HepG2 (cell line): ENCODE results near the gene SMPD3. TPM values are rescaled to one million over a fixed set of nuclear protein-coding genes. Genes with fewer than 3 reads are reported as not detected.

Experiments
- ATAC-seq: fragments of 200-7000 bp; cut with Tn5 transposase; 3 replicates; pipeline ENCODE4 v1.9.1; 2020; ENCODE audit warnings: mild to moderate bottlenecking, moderate library complexity
- BruUV-seq: library from RNA; stranded (reverse); fragments of 400-500 nt; replicated peaks from 2 replicates; lab custom pipeline; 2021; lab: Mats Ljungman, UMichigan
- CTCF ChIA-PET: fragments of 300-600 bp; formaldehyde crosslinking; extraction: SDS; loops from one replicate; lab custom pipeline; 2021; ENCODE audit warnings: low total read pairs, inconsistent platforms, low intra/inter-chr PET ratio; lab: Yijun Ruan, JAX
- POLR2A ChIA-PET: fragments of 350-600 bp; sonication (Branson Sonifier 250); formaldehyde crosslinking; loops from one replicate; lab custom pipeline; 2020; ENCODE audit warnings: antibody characterized with exemption, inconsistent platforms; lab: Yijun Ruan, JAX
- DNase-seq: peaks from one replicate; pipeline ENCODE4 v3.0.0-alpha.2; 2015; ENCODE audit warnings: low spot score
- FAIRE-seq: peaks from 3 replicates; lab custom pipeline; 2011; peaks lifted over from hg19 to GRCh38; lab: Jason Lieb, UNC
- H2AFZ ChIP-seq: one replicate; pipeline ENCODE4 v1.6.1; 2011; ENCODE audit warnings: low read length, inconsistent platforms
- H3K27ac ChIP-seq: fragments of 300-600 bp; 3 replicates; pipeline ENCODE4 v1.8.0; 2011; ENCODE audit warnings: mixed run types, mild to moderate bottlenecking, mixed read lengths, low read length, inconsistent platforms; ENCODE audit not compliant: insufficient read depth; ENCODE audit errors: extremely low read length
- H3K27me3 ChIP-seq, 2 experiments: fragments of 200-600 bp in 1 of 2; 2 replicates in 1 of 2; 3 replicates in 1 of 2; pipeline versions ENCODE4 v1.6.0 to v1.8.0; 2011; ENCODE audit warnings: low read length in 2 of 2, mild to moderate bottlenecking in 2 of 2, moderate library complexity in 2 of 2, inconsistent platforms in 1 of 2; ENCODE audit not compliant: insufficient read depth in 2 of 2, control insufficient read depth in 1 of 2
- H3K36me3 ChIP-seq, 2 experiments: fragments of 200-600 bp in 1 of 2; replicated peaks in 1 of 2; 2 replicates in 1 of 2; 3 replicates in 1 of 2; pipeline versions ENCODE4 v1.5.1 to v1.8.0; 2011; ENCODE audit warnings: low read length in 2 of 2, inconsistent platforms in 1 of 2; ENCODE audit not compliant: insufficient read depth in 2 of 2, control insufficient read depth in 1 of 2
- H3K4me1 ChIP-seq: 2 replicates; pipeline ENCODE4 v1.5.1; 2012; ENCODE audit warnings: low read length, inconsistent platforms; ENCODE audit not compliant: insufficient read depth
- H3K4me2 ChIP-seq: 2 replicates; pipeline ENCODE4 v1.6.0; 2011; ENCODE audit warnings: low read depth, low read length, inconsistent platforms
- H3K4me3 ChIP-seq, 3 experiments: fragments of 200-600 bp in 1 of 3; sonication (generic), shearing (Covaris generic) in 1 of 3; replicated peaks in 1 of 3; 2 replicates each; pipeline ENCODE4 v1.5.1; 2011 to 2016; ENCODE audit warnings: low read length in 3 of 3, inconsistent platforms in 2 of 3, low read depth in 2 of 3, mild to moderate bottlenecking in 2 of 3, control low read depth in 1 of 3, mixed read lengths in 1 of 3; ENCODE audit not compliant: insufficient read depth in 1 of 3
- H3K79me2 ChIP-seq: one replicate; pipeline ENCODE4 v1.6.1; 2011; ENCODE audit warnings: low read length, inconsistent platforms; ENCODE audit not compliant: insufficient read depth
- H3K9ac ChIP-seq: 2 replicates; pipeline ENCODE4 v1.6.0; 2011; ENCODE audit warnings: mild to moderate bottlenecking, low read depth, low read length, inconsistent platforms; ENCODE audit not compliant: insufficient read depth
- H3K9me3 ChIP-seq: 2 replicates; pipeline ENCODE4 v1.5.1; 2012; ENCODE audit warnings: mild to moderate bottlenecking, low read length
- H4K20me1 ChIP-seq: 2 replicates; pipeline ENCODE4 v1.6.0; 2011; ENCODE audit warnings: inconsistent platforms, mild to moderate bottlenecking, low read length, moderate library complexity; ENCODE audit not compliant: insufficient read depth
- CTCF ChIP-seq: sonication (generic); formaldehyde crosslinking; IDR thresholded peaks from 2 replicates; pipeline ENCODE4 v1.5.0; 2020; ENCODE audit warnings: mild to moderate bottlenecking, missing genetic modification reagents, moderate library complexity
- MED13 ChIP-seq: sonication (generic); formaldehyde crosslinking; IDR thresholded peaks from 2 replicates; pipeline ENCODE4 v1.5.0; 2020; ENCODE audit warnings: missing genetic modification reagents
- NFYC ChIP-seq: IDR thresholded peaks from 2 replicates; pipeline ENCODE4 v1.6.1; 2016; ENCODE audit warnings: missing genetic modification reagents, missing compliant biosample characterization
- REXO4 ChIP-seq: sonication (generic); formaldehyde crosslinking; IDR thresholded peaks from 2 replicates; pipeline ENCODE4 v1.8.0; 2022; ENCODE audit warnings: missing genetic modification reagents, mild to moderate bottlenecking, borderline replicate concordance
- SMC3 ChIP-seq: IDR thresholded peaks from 2 replicates; pipeline ENCODE4 v1.6.1; 2011; ENCODE audit warnings: low read length, improper control_type of control experiment
- ZBTB33 ChIP-seq: sonication (generic); formaldehyde crosslinking; IDR thresholded peaks from 2 replicates; pipeline ENCODE4 v1.4.0; 2020; ENCODE audit warnings: missing genetic modification reagents
- ZBTB43 ChIP-seq: sonication (generic); formaldehyde crosslinking; conservative IDR thresholded peaks from 2 replicates; pipeline ENCODE4 v1.4.0; 2020; ENCODE audit warnings: missing genetic modification reagents
- ZFYVE20 ChIP-seq: sonication (generic); formaldehyde crosslinking; IDR thresholded peaks from 2 replicates; pipeline ENCODE4 v1.8.0; 2023; ENCODE audit warnings: low read depth, mild to moderate bottlenecking, moderate library complexity, missing genetic modification reagents, borderline replicate concordance
- ZNF430 ChIP-seq: sonication (generic); formaldehyde crosslinking; IDR thresholded peaks from 2 replicates; pipeline ENCODE4 v1.9.0; 2021; ENCODE audit warnings: mild to moderate bottlenecking, missing genetic modification reagents
- ZNF569 ChIP-seq: sonication (generic); formaldehyde crosslinking; IDR thresholded peaks from 2 replicates; pipeline ENCODE4 v1.5.0; 2020; ENCODE audit warnings: mild to moderate bottlenecking, missing genetic modification reagents, moderate library complexity, borderline replicate concordance
- ZNF570 ChIP-seq: sonication (generic); formaldehyde crosslinking; IDR thresholded peaks from 2 replicates; pipeline ENCODE4 v1.4.0; 2020; ENCODE audit warnings: mild to moderate bottlenecking, missing genetic modification reagents, borderline replicate concordance
- ZNF644 ChIP-seq: IDR thresholded peaks from 2 replicates; pipeline ENCODE4 v1.6.1; 2016; ENCODE audit warnings: low read depth
- ZNF770 ChIP-seq: sonication (generic); formaldehyde crosslinking; IDR thresholded peaks from 2 replicates; pipeline ENCODE4 v1.5.0; 2020; ENCODE audit warnings: mild to moderate bottlenecking, missing genetic modification reagents
- ZSCAN20 ChIP-seq: sonication (generic); formaldehyde crosslinking; IDR thresholded peaks from 2 replicates; pipeline ENCODE4 v1.4.0; 2020; ENCODE audit warnings: missing genetic modification reagents, mild to moderate bottlenecking, borderline replicate concordance
- ZSCAN25 ChIP-seq: sonication (generic); formaldehyde crosslinking; IDR thresholded peaks from 2 replicates; pipeline ENCODE4 v1.8.0; 2022; ENCODE audit warnings: mild to moderate bottlenecking, missing genetic modification reagents
- WGBS: methylation state at CpG from one replicate; pipeline ENCODE4 v1.1.6; 2017; ENCODE audit warnings: low lambda C conversion rate; 5-methylcytosine and 5-hydroxymethylcytosine counted together
- in situ Hi-C: cut with HindIII; loops from 2 replicates; pipeline ENCODE4 v1.10.0; 2017; ENCODE audit warnings: low pct_unique_long_range_greater_than_20kb; ENCODE audit not compliant: extremely low pct_ligation_motif_present
- intact Hi-C: fragments of 100-400 bp; cut with micrococcal nuclease; formaldehyde crosslinking; loops from one replicate; pipeline ENCODE4 v1.10.0; 2022; ENCODE audit not compliant: unreplicated experiment
- polyA plus RNA-seq, 8 experiments: library from polyadenylated mRNA; depleted of rRNA in 3 of 8; stranded (reverse) in 7 of 8; unstranded in 1 of 8; fragments of >200 nt; fragmentation: Illumina TruSeq in 4 of 8; extraction: Trizol in 4 of 8; gene quantifications; 2 replicates each; pipeline versions ENCODE4 v1.2.1 to v1.2.3, GENCODE V29; 2011 to 2016; ENCODE audit warnings: low read depth in 4 of 8, missing spikeins in 1 of 8, mixed read lengths in 1 of 8; ENCODE audit not compliant: insufficient read depth in 1 of 8
- total RNA-seq, 5 experiments: library from RNA; depleted of rRNA; stranded (reverse); fragments of >200 nt; fragmentation: Illumina TruSeq; extraction: Trizol; gene quantifications; 2 replicates each; pipeline ENCODE4 v1.2.3, GENCODE V29; 2016; ENCODE audit warnings: low read depth in 1 of 5

The SMPD3 gene
- total and polyA plus RNA-seq, 2 of the 13 experiments (the other 11 are each of a cell fraction or from before 2014, with no cell fraction given) = 0.07 to 0.32 TPM

GRCh38 chr16:68365167-68365817 lies 83.0 kb downstream of the SMPD3 start (continued):
- no peak for TF ChIP-seq ZBTB33 (CRISPR knock-in tag)

- no TSS peak for BruUV-seq
- H3K4me3 ChIP-seq = no peak overlapping the region
- intact Hi-C loops = no loop called here
- H3K4me2 ChIP-seq = peak overlapping the region; percentile 56; the same call in 1 of the 2 replicates
- DNase-seq = no peak
- no peak overlapping the region for H3K9ac ChIP-seq
- no peak for ATAC-seq
- no peaks in the 10 kb centered on the region for H4K20me1 ChIP-seq
- POLR2A ChIA-PET = no interaction called here
- no peak overlapping the region for H2AFZ ChIP-seq
- peaks cover 6 to 45% of the 10 kb centered on the region in 2 experiments; a peak in 4 of 5 replicates for H3K27me3 ChIP-seq
- peaks cover 45% of the 10 kb centered on the region for H3K4me1 ChIP-seq
- CTCF ChIA-PET = no interaction called here
- FAIRE-seq = no peak
- in situ Hi-C loops = no loop called here
- H3K79me2 ChIP-seq = no peaks in the 10 kb centered on the region
- no peaks in the 10 kb centered on the region for H3K9me3 ChIP-seq
- H3K27ac ChIP-seq = no peak overlapping the region
- no peaks in the 10 kb centered on the region for H3K36me3 ChIP-seq
- WGBS = 57% methylated on average over 12 of the region's 14 CpGs
- TF ChIP-seq ZSCAN20 (no peak), ZBTB43 (no peak), ZSCAN25 (CRISPR knock-in tag) (no peak), REXO4 (CRISPR knock-in tag) (no peak), CTCF (CRISPR knock-in tag) (peak; percentile 26; the same call in 1 of the 2 replicates), MED13 (no peak), NFYC (CRISPR knock-in tag) (no peak), ZNF569 (CRISPR knock-in tag) (no peak), ZFYVE20 (no peak), ZNF570 (no peak), SMC3 (no peak), ZNF644 (no peak), ZNF430 (CRISPR knock-in tag) (no peak), ZNF770 (CRISPR knock-in tag) (no peak)
Observed at GRCh38 chr16:68364561-68364998, 83.7 kb downstream of the SMPD3 start.
